Chondrocyte (in vitro differentiated cells): ENCODE results near the gene TCF7L2. TPM values are rescaled to one million over a fixed set of nuclear protein-coding genes. Genes with fewer than 3 reads are reported as not detected.

Experiments used
- DNase-seq: peaks from one replicate; pipeline ENCODE4 v3.0.0; 2021; ENCODE audit warnings: mixed read lengths, low spot score
- H3K27ac Mint-ChIP-seq: one replicate; pipeline ENCODE4 v1.8.0; 2021; ENCODE audit warnings: mild to moderate bottlenecking, moderate library complexity, mixed read lengths; ENCODE audit not compliant: unreplicated experiment
- H3K27me3 Mint-ChIP-seq: 2 replicates; pipeline ENCODE4 v1.8.0; 2021; ENCODE audit warnings: low read depth, mixed read lengths
- H3K36me3 Mint-ChIP-seq: 2 replicates; pipeline ENCODE4 v1.8.0; 2021; ENCODE audit warnings: low read depth, mixed read lengths
- H3K4me1 Mint-ChIP-seq: 2 replicates; pipeline ENCODE4 v1.8.0; 2021; ENCODE audit warnings: low read depth, mild to moderate bottlenecking, mixed read lengths
- H3K4me3 Mint-ChIP-seq: one replicate; pipeline ENCODE4 v1.8.0; 2021; ENCODE audit warnings: mild to moderate bottlenecking, moderate library complexity, mixed read lengths; ENCODE audit not compliant: unreplicated experiment
- H3K9me3 Mint-ChIP-seq: 2 replicates; pipeline ENCODE4 v1.8.0; 2021; ENCODE audit warnings: low read depth, mixed read lengths
- total RNA-seq: library from RNA; stranded (reverse); gene quantifications from 3 replicates; pipeline ENCODE4 v1.2.1, GENCODE V29; 2021
- TF ChIP-seq, protein P1 (sequence below): fragments of 200-600 bp; sonication (generic); IDR thresholded peaks from 2 replicates; pipeline ENCODE4 v1.5.0; 2021; ENCODE audit warnings: antibody characterized with exemption, mild to moderate bottlenecking, moderate library complexity

TCF7L2 gene
- total RNA-seq, 1 donor from 2014 or later = 30.9 TPM

DNA sequence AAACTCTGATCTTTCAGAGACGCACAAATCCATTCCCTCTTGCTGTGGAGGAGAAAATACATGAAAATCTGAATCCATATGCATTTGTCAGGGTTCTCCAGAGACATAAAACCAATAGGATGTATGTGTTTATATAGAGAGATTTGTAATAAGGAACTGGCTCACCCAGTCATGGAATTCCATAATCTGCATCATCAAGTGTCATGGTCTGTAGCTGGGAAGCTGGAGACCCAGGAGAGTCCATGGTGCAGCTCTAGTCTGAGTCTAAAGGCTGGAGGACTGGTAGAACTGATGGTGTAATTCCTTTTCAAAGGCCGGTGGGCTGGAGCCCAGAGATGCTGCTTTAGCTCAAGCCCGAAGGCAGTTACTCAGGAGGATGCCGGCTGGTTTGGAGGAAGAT is 134.0 kb downstream of the TCF7L2 start:
- H3K4me3 Mint-ChIP-seq = no peak overlapping the region
- TF ChIP-seq, protein P1, sequence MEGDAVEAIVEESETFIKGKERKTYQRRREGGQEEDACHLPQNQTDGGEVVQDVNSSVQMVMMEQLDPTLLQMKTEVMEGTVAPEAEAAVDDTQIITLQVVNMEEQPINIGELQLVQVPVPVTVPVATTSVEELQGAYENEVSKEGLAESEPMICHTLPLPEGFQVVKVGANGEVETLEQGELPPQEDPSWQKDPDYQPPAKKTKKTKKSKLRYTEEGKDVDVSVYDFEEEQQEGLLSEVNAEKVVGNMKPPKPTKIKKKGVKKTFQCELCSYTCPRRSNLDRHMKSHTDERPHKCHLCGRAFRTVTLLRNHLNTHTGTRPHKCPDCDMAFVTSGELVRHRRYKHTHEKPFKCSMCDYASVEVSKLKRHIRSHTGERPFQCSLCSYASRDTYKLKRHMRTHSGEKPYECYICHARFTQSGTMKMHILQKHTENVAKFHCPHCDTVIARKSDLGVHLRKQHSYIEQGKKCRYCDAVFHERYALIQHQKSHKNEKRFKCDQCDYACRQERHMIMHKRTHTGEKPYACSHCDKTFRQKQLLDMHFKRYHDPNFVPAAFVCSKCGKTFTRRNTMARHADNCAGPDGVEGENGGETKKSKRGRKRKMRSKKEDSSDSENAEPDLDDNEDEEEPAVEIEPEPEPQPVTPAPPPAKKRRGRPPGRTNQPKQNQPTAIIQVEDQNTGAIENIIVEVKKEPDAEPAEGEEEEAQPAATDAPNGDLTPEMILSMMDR = no peak

DNA sequence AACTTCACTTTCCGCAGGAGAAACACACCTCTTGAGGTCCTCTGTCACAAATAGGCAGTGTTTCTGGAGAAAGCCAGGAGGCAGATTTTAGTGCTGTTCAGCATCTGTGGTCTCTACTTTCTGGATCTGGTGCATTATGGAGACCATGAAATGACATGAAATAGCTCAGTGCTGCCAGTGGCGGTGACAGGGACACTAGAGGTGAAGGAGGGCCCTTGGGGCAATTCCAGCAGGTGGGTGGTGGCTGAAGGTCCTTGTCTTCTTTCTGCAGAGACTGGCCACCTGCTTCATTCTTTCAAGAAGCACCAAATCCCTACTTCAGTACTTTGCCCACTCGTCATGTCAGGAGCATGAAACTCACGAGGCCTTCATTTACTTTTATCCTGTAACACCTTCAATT is 135.7 kb downstream of the TCF7L2 start:
- Mint-ChIP-seq H3K27me3 (no peaks in the 10 kb centered on the region), H3K4me1 (peaks cover 33% of the 10 kb centered on the region), H3K9me3 (no peaks in the 10 kb centered on the region), H3K36me3 (peaks cover 5% of the 10 kb centered on the region), H3K27ac (no peak overlapping the region), H3K4me3 (no peak overlapping the region)
- TF ChIP-seq, protein P1 = no peak
- no peak for DNase-seq

More for the DNA sequence above, 134.0 kb downstream of the TCF7L2 start:
- no peaks in the 10 kb centered on the region for H3K27me3 Mint-ChIP-seq
- H3K36me3 Mint-ChIP-seq = peaks cover 5% of the 10 kb centered on the region
- no peaks in the 10 kb centered on the region for H3K9me3 Mint-ChIP-seq
- H3K4me1 Mint-ChIP-seq = peaks cover 33% of the 10 kb centered on the region
- DNase-seq = no peak
- peak overlapping the region; percentile 8 for H3K27ac Mint-ChIP-seq

DNA sequence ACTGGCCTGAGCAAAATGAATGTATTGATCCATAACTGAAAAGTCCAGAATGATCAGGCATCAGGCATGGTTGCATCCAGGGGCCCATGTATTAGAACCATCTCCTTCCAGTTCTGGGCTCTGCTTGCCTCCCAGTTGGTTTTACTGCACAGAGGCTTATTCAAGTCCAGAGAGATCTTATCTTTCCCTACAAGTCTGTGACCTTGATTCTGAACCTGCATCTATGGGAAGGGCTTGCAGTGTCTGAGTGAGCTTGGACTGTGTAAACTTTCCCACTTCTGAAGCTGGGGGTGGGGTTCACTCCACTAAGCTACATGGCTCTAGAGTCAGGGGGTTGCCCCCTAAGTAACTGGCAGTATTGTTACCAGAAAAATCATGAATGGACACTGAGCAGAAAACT is 136.2 kb downstream of the TCF7L2 start:
- TF ChIP-seq, protein P1 = no peak
- peaks cover 33% of the 10 kb centered on the region for H3K4me1 Mint-ChIP-seq
- H3K27me3 Mint-ChIP-seq = no peaks in the 10 kb centered on the region
- H3K4me3 Mint-ChIP-seq = no peak overlapping the region
- H3K9me3 Mint-ChIP-seq = no peaks in the 10 kb centered on the region
- H3K36me3 Mint-ChIP-seq = peaks cover 5% of the 10 kb centered on the region
- no peak for DNase-seq
- peak overlapping the region; percentile 80 for H3K27ac Mint-ChIP-seq

DNA sequence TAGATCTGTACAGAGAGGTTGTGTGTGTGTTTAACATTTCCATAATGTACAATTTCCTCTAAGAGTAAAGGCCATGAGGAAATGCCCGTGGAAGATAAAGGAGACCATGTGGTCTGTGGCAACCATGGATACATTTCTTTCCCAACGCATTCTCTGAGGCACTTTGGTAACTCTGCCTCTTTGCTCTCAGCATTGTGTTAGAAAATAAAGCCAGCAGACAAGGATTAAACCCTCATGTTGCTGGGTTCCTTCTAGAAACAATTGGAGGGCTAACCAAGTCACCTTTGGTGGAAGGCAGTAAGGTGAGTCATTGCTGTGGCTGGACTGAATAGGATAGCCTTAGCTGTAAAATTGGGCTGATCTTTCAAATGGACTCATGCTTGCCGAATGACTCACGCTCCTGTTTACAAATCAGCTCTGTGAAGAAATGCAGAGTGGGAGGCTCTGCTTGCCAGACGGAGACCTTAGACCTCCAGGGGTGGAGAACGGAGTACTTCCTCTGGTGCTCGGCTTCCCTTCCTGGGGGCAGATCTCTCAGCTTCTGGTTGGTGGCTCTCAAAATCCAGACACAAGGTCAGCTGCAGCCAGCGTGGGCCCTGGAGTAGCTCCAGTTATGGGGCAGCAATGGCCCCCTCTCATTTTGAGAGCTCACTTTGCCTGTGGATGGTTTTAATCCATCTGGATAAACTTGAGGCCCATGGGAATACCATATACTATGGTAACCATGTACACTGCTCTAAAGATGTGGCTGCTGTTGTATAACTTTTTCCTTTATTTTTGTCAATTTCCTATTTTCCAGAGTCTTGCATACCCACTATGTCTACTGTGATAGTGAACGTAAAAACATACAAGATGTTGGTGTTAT is 137.3 kb downstream of the TCF7L2 start:
- no peak overlapping the region for H3K4me3 Mint-ChIP-seq
- peaks cover 5% of the 10 kb centered on the region for H3K36me3 Mint-ChIP-seq
- no peaks in the 10 kb centered on the region for H3K9me3 Mint-ChIP-seq
- TF ChIP-seq, protein P1 = no peak
- no peak for DNase-seq
- no peaks in the 10 kb centered on the region for H3K27me3 Mint-ChIP-seq
- peaks cover 36% of the 10 kb centered on the region for H3K4me1 Mint-ChIP-seq
- peak overlapping the region; percentile 80 for H3K27ac Mint-ChIP-seq

DNA sequence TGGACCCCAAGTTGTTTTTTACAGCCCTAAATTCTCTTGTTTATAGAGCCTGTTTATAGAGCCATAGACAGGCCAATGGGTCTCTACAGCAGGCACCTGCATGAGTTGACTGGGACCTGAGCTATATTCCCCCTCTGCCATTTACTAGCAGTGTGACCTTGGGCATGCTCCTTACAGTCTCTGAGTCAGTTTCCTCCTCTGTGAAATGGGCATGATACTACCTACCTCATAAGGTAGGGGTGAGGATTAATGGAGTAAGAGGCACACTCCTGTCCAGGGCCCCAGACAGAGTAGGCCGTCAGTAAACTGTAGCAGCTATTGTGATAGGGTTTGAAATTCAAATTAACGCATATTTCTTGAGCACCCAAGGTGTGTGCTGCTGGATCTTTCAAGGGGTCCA is 138.1 kb downstream of the TCF7L2 start:
- Mint-ChIP-seq H3K4me3 (no peak overlapping the region), H3K4me1 (peaks cover 42% of the 10 kb centered on the region), H3K9me3 (no peaks in the 10 kb centered on the region), H3K27ac (no peak overlapping the region), H3K27me3 (no peaks in the 10 kb centered on the region), H3K36me3 (peaks cover 8% of the 10 kb centered on the region)
- TF ChIP-seq, protein P1 = no peak
- DNase-seq = no peak
